Stomach (tissue), 9 donors: ENCODE results near the gene ITPR1. TPM values are rescaled to one million over a fixed set of nuclear protein-coding genes. Genes with fewer than 3 reads are reported as not detected.

Source experiments
- DNase-seq, 2 donors: peaks; one replicate each; pipeline versions ENCODE4 v3.0.0 to v3.0.0-alpha.2; 2013 to 2019
- H3K27ac ChIP-seq, 5 donors: fragments of 200-600 bp in 4 of 5; sonication (generic) in 4 of 5; one replicate each; pipeline ENCODE4 v1.5.1; 2013 to 2019; ENCODE audit warnings: mild to moderate bottlenecking in 1 of 5, moderate library complexity in 1 of 5
- H3K27me3 ChIP-seq, 3 donors: fragments of 200-600 bp; sonication (generic); one replicate each; pipeline ENCODE4 v1.5.1; 2017 to 2019; ENCODE audit warnings: mixed run types in 1 of 3
- H3K36me3 ChIP-seq, 4 donors: fragments of 200-600 bp; sonication (generic); 1 replicate in 3 of 4; 2 replicates in 1 of 4; pipeline ENCODE4 v1.5.1; 2016 to 2019
- H3K4me1 ChIP-seq, 4 donors: fragments of 200-600 bp; sonication (generic); one replicate each; pipeline ENCODE4 v1.5.1; 2016 to 2019
- H3K4me3 ChIP-seq, 4 donors: fragments of 200-600 bp; sonication (generic) in 3 of 4; one replicate each; pipeline ENCODE4 v1.5.1; 2016 to 2019; ENCODE audit warnings: mild to moderate bottlenecking in 1 of 4
- H3K9me3 ChIP-seq, 4 donors: fragments of 200-600 bp; sonication (generic); one replicate each; pipeline ENCODE4 v1.5.1; 2016 to 2019
- EP300 ChIP-seq: sonication (generic); formaldehyde crosslinking; IDR thresholded peaks from one replicate; pipeline ENCODE4 v1.6.1; 2017; ENCODE audit warnings: antibody characterized with exemption
- POLR2A ChIP-seq, 4 donors: fragments of 450-650 bp; IDR thresholded peaks; one replicate each; pipeline ENCODE4 v1.6.1; 2016; ENCODE audit warnings: antibody characterized with exemption in 4 of 4, control low read depth in 2 of 4, mild to moderate bottlenecking in 1 of 4, moderate library complexity in 1 of 4
- POLR2AphosphoS5 ChIP-seq, 3 donors: sonication (generic); formaldehyde crosslinking; IDR thresholded peaks; one replicate each; pipeline ENCODE4 v1.6.1; 2016; ENCODE audit warnings: antibody characterized with exemption in 3 of 3
- WGBS, 5 donors: extraction: QIAGEN DNeasy Blood & Tissue Kit in 3 of 5; methylation state at CpG; one replicate each; pipeline versions ENCODE4 v1.1.5 to v1.1.7; 2013 to 2018; 5-methylcytosine and 5-hydroxymethylcytosine counted together
- intact Hi-C: fragments of 100-400 bp; cut with DNase I; formaldehyde crosslinking; loops from one replicate; pipeline ENCODE4 v1.15.1; 2023; ENCODE audit warnings: low total_unique reads
- polyA plus RNA-seq, 3 donors: library from polyadenylated mRNA; stranded (reverse); fragments of 200-250 nt; gene quantifications; one replicate each; pipeline ENCODE4 v1.2.3, GENCODE V29; 2013
- total RNA-seq, 5 donors: library from RNA; depleted of rRNA; stranded (reverse); fragments of >200 nt; gene quantifications; one replicate each; pipeline versions ENCODE4 v1.1.0 to v1.2.3, GENCODE V29; 2014 to 2016
- TF ChIP-seq, protein P1 (sequence below), 7 experiments: fragments of 450-650 bp in 4 of 7; fragments of 200-600 bp in 3 of 7; sonication (generic) in 3 of 7; IDR thresholded peaks; one replicate each; pipeline ENCODE4 v1.5.1; 2016 to 2019; ENCODE audit warnings: antibody characterized with exemption in 7 of 7, control low read depth in 2 of 7, mild to moderate bottlenecking in 1 of 7
- donor health status: healthy with polysubstance abuse.
- donor health status: Bipolar disorder and iron deficiency.
- donor health status: healthy.

The ITPR1 gene
- total and polyA plus RNA-seq, 8 donors = 6.6 to 192 (median 32.9) TPM

DNA sequence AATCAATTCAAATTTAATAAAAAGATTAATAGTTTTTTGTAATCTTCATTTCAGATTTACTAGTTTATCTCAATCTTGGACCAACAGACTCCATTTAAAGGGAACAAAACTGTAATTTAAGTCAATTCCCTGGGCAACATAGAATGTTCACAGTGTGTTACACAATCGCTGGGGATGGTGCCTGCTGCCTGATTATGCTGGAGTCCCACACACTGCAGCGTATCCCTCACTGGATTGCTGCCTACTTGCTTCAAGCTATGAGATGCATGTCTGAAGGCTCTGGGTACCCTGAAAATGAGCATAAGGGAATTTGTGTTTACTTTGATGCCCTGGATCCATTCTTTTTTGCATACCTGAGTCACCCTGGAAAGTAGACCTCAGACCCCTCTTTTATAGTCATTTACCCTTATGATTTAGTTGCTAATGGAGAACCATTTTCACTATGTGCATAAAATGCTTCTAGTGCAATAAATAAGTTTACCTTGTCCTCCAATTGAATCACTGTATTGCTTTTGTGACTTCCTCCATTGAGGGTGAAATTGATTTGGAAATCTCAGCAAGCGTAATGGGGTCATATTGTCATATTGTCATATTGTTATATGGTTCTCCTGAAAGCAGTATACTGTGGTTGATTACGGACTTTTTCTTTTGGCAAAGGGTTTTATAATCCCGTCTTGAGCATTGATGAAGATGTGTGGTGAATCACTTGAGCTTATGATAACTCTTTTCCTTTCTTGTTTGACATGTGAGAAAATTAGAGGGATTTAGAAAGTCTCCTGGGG, 35.9 kb downstream of the ITPR1 start:
- intact Hi-C loops = no loop called here

DNA sequence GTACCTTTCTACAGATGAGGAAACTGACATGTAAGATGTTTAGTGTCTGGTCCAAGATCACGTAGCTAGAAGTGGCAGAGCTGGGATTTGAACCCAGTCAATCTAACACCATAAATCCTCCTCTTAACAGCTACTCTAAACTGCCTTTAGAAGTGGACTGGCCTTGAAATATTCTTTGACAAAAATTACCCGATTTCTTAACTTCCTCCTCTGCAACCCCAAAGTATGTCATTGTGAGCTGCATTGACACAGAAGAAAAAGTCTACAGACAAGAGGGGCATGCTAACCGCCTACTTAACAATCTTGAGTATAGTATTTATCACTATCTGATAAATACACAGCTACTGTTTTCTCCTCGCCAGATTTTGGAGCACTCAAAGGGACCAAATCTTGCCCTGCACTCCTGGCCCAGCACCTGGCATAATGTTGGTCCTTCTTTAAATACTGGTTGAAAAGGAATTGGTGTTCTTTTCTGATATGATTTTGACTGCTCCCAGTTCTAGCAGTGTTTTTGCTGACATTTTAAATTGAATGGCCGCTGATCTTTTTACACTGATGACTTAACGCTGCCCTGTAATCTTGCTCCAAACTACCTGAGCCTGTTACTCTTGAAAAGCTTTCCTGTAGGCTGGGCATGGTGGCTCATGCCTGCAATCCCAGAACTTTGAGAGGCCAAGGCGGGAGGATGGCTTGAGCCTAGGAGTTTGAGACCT, 36.9 kb downstream of the ITPR1 start:
- TF ChIP-seq POLR2AphosphoS5 (IDR thresholded peaks at IDR 0.05) (no peak), POLR2A (IDR thresholded peaks at IDR 0.05) (no peak), EP300 (no peak)
- TF ChIP-seq, protein P1, sequence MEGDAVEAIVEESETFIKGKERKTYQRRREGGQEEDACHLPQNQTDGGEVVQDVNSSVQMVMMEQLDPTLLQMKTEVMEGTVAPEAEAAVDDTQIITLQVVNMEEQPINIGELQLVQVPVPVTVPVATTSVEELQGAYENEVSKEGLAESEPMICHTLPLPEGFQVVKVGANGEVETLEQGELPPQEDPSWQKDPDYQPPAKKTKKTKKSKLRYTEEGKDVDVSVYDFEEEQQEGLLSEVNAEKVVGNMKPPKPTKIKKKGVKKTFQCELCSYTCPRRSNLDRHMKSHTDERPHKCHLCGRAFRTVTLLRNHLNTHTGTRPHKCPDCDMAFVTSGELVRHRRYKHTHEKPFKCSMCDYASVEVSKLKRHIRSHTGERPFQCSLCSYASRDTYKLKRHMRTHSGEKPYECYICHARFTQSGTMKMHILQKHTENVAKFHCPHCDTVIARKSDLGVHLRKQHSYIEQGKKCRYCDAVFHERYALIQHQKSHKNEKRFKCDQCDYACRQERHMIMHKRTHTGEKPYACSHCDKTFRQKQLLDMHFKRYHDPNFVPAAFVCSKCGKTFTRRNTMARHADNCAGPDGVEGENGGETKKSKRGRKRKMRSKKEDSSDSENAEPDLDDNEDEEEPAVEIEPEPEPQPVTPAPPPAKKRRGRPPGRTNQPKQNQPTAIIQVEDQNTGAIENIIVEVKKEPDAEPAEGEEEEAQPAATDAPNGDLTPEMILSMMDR (IDR thresholded peaks at IDR 0.05) = no peak
- H3K27ac ChIP-seq = no peak overlapping the region
- DNase-seq = no peak
- no peaks in the 10 kb centered on the region for H3K9me3 ChIP-seq
- peaks cover 33 to 68% (median 42%) of the 10 kb centered on the region in 4 donors for H3K4me1 ChIP-seq
- H3K27me3 ChIP-seq = no peaks in the 10 kb centered on the region
- intact Hi-C loops = no loop called here
- no peaks in the 10 kb centered on the region for H3K36me3 ChIP-seq
- H3K4me3 ChIP-seq = no peak overlapping the region
- 70 to 82% (median 78%) methylated on average over 7 of the region's 7 CpGs for WGBS, 5 donors

More for the DNA sequence above, 35.9 kb downstream of the ITPR1 start:
- no peak for DNase-seq
- H3K4me1 ChIP-seq = peaks cover 34 to 69% (median 45%) of the 10 kb centered on the region in 4 donors
- 75 to 88% (median 86%) methylated on average over 5 of the region's 5 CpGs for WGBS, 5 donors
- no peak overlapping the region for H3K4me3 ChIP-seq
- H3K36me3 ChIP-seq = no peaks in the 10 kb centered on the region
- TF ChIP-seq, protein P1 (IDR thresholded peaks at IDR 0.05) = no peak
- no peak for TF ChIP-seq POLR2AphosphoS5 (IDR thresholded peaks at IDR 0.05)
- TF ChIP-seq EP300 = no peak
- no peaks in the 10 kb centered on the region for H3K9me3 ChIP-seq
- H3K27me3 ChIP-seq = no peaks in the 10 kb centered on the region
- no peak overlapping the region for H3K27ac ChIP-seq

DNA sequence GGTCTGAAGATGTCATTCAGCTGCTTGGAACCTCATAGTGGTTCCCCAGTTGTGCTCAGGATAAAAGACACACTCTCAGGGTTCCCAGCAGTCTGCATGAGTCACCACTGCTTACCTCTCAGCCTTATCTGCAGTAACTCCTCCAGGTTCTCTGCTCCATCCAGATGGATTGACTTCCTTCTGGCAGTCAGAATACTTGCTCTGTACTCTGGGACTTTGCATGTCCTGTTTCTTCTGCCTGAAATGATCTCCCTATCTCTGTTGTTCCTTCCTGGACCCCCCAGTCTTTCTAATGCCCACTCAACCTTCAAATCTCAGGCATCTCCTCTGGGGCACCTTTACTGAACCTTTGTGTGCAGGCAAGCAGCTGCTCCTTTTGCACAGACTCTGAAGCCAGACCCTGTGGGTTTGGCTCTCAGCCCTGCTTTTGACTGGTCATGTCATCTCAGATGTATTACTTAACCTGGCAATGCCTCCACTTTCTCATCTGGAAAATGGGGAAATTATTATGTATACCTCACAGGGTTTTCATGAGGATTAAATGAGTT, 38.4 kb downstream of the ITPR1 start:
- H3K4me1 ChIP-seq = peaks cover 33 to 66% (median 42%) of the 10 kb centered on the region in 4 donors
- no peaks in the 10 kb centered on the region for H3K36me3 ChIP-seq
- H3K9me3 ChIP-seq = no peaks in the 10 kb centered on the region
- TF ChIP-seq EP300 = no peak
- TF ChIP-seq POLR2AphosphoS5 (IDR thresholded peaks at IDR 0.05) = peak in 2 of 3 donors; percentile 39 to 43
- TF ChIP-seq, protein P1 (IDR thresholded peaks at IDR 0.05) = no peak
- TF ChIP-seq POLR2A (IDR thresholded peaks at IDR 0.05) = no peak
- DNase-seq = peak in 1 of 2 donors; percentile 51
- no peak overlapping the region for H3K4me3 ChIP-seq
- intact Hi-C loops = no loop called here
- no peaks in the 10 kb centered on the region for H3K27me3 ChIP-seq
- H3K27ac ChIP-seq = peak overlapping the region in 2 of 5 donors; percentile 10 to 56

DNA sequence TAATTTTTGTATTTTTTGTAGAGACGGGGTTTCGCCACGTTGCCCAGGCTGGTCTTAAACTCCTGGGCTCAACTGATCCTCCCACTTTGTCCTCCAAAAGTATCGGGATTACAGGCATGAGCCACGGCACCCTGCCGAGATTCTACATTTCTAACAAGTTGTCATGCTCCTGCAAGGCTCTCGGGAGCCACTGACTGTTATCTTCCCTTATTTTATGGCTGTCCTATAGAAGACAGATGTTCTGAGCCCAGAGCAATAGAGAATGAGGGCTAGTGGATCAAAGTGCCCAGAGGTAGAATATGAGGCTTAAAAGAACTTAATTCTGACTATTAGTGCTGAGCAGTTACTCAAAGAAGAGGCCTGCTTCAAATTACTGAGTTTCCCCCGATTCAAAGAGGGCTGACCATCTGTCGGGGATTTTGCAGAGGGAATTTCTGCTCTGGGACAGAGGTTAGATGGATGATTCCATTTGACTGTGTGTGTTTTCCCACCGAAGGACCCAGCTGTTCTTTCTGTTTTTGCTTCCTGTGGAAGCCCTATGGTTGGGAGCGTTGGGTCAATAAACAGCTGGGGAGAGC, 39.5 kb downstream of the ITPR1 start:
- Histone ChIP-seq H3K27me3 (no peaks in the 10 kb centered on the region), H3K4me3 (no peak overlapping the region), H3K27ac (peak overlapping the region in 3 of 5 donors; percentile 9 to 56 (median 55)), H3K4me1 (peaks cover 33 to 70% (median 42%) of the 10 kb centered on the region in 4 donors), H3K9me3 (no peaks in the 10 kb centered on the region), H3K36me3 (no peaks in the 10 kb centered on the region)
- WGBS, 5 donors = 73 to 84% (median 74%) methylated on average over 11 of the region's 11 CpGs
- intact Hi-C loops = no loop called here
- TF ChIP-seq POLR2A (IDR thresholded peaks at IDR 0.05) (no peak), POLR2AphosphoS5 (IDR thresholded peaks at IDR 0.05) (no peak)
- TF ChIP-seq, protein P1 (IDR thresholded peaks at IDR 0.05) = no peak
- DNase-seq = no peak
